Ovary (tissue), 9 donors: ENCODE data around the gene TGDS. TPM values are rescaled to one million over a fixed set of nuclear protein-coding genes. Genes with fewer than 3 reads are reported as not detected.

Experiments used
- DNase-seq, 5 donors: peaks; one replicate each; pipeline ENCODE4 v3.0.0-alpha.2; 2019 to 2020
- H3K27ac ChIP-seq, 2 donors: fragments of 200-600 bp; one replicate each; pipeline versions ENCODE4 v1.5.1 to v1.8.0; 2019 to 2022
- H3K27me3 ChIP-seq: fragments of 200-600 bp; one replicate; pipeline ENCODE4 v1.8.0; 2022
- H3K36me3 ChIP-seq: fragments of 200-600 bp; sonication (generic); one replicate; pipeline ENCODE4 v1.5.1; 2019
- H3K4me1 ChIP-seq: one replicate; pipeline ENCODE4 v1.8.1; 2013; ENCODE audit warnings: mild to moderate bottlenecking, moderate library complexity; ENCODE audit not compliant: insufficient read depth
- H3K4me3 ChIP-seq: fragments of 200-600 bp; sonication (generic); one replicate; pipeline ENCODE4 v1.5.1; 2017
- H3K9me3 ChIP-seq, 2 donors: fragments of 200-600 bp in 1 of 2; sonication (generic) in 1 of 2; one replicate each; pipeline versions ENCODE4 v1.5.1 to v1.8.1; 2013 to 2019; ENCODE audit warnings: mild to moderate bottlenecking in 1 of 2, moderate library complexity in 1 of 2
- CTCF ChIP-seq, 3 donors: fragments of 450-650 bp in 2 of 3; fragments of 200-600 bp in 1 of 3; IDR thresholded peaks; one replicate each; pipeline versions ENCODE4 v1.5.1 to v1.8.0; 2016 to 2022; ENCODE audit warnings: antibody characterized with exemption in 3 of 3, mild to moderate bottlenecking in 1 of 3
- EP300 ChIP-seq: sonication (generic); formaldehyde crosslinking; IDR thresholded peaks from one replicate; pipeline ENCODE4 v1.6.1; 2017; ENCODE audit warnings: antibody characterized with exemption
- POLR2A ChIP-seq: fragments of 450-650 bp; IDR thresholded peaks from one replicate; pipeline ENCODE4 v1.6.1; 2017; ENCODE audit warnings: antibody characterized with exemption, mild to moderate bottlenecking, moderate library complexity
- WGBS, 3 donors: extraction: QIAGEN DNeasy Blood & Tissue Kit in 1 of 3; methylation state at CpG; one replicate each; pipeline versions ENCODE4 v1.1.5 to v1.1.7; 2013 to 2017; 5-methylcytosine and 5-hydroxymethylcytosine counted together
- intact Hi-C, 4 donors: fragments of 100-400 bp; cut with DNase I; formaldehyde crosslinking; loops; one replicate each; pipeline versions ENCODE4 v1.11.0 to v1.15.1; 2022 to 2023
- polyA plus RNA-seq, 2 donors: library from polyadenylated mRNA; stranded (reverse); fragments of 200-250 nt in 1 of 2; fragments of 350-450 nt in 1 of 2; fragmentation: Illumina TruSeq in 1 of 2; extraction: RNeasy Lipid Tissue Mini Kit (QIAGEN cat#74804) in 1 of 2; gene quantifications; one replicate each; pipeline ENCODE4 v1.2.3, GENCODE V29; 2013 to 2014
- total RNA-seq, 7 donors: library from RNA; depleted of rRNA in 2 of 7; stranded (reverse); fragments of >200 nt in 2 of 7; fragmentation: NEBNext Ultra II Directional in 3 of 7; extraction: Animal tissue kit (Norgen Biotek cat#: 25700) in 3 of 7; gene quantifications; one replicate each; pipeline versions ENCODE4 v1.1.0 to v1.2.4, GENCODE V29; 2016 to 2023
- donor health status: DM: no; HTN: no; CAD: no; lungs with moderate emphysema.
- donor health status: DM: no; HTN: no; CAD: no.
- donor health status: Bipolar disorder and iron deficiency.
- donor health status: DM: yes; HTN: yes; CAD: no.
- donor health status: DM: no; HTN: no; CAD: no.
- donor health status: DM: yes; HTN: yes; CAD: no.

Gene TGDS
- total and polyA plus RNA-seq, 9 donors, result 8.4 to 14.3 (median 11.5) TPM

- Histone ChIP-seq H3K27ac (no peak overlapping the region), H3K4me1 (peaks cover 8% of the 10 kb centered on the region), H3K36me3 (no peaks in the 10 kb centered on the region), H3K4me3 (no peak overlapping the region), H3K27me3 (no peaks in the 10 kb centered on the region), H3K9me3 (no peaks in the 10 kb centered on the region)
- 93 to 96% (median 95%) methylated on average over 3 of the region's 3 CpGs for WGBS, 3 donors
- DNase-seq, result no peak
- intact Hi-C loops, result loop anchor here in 1 of 4 donors (5.0 kb wide), 1 partner anchor 38 kb away; no protein-coding TSS in a partner anchor
- TF ChIP-seq POLR2A, result no peak
- no peak for TF ChIP-seq EP300
- no peak for TF ChIP-seq CTCF (IDR thresholded peaks at IDR 0.05)
These were observed 5.2 kb downstream of the TGDS start for GRCh38 chr13:94590744-94591143.

GRCh38 chr13:94588541-94588940 is 7.4 kb downstream of the TGDS start:
- Histone ChIP-seq H3K4me1 (no peaks in the 10 kb centered on the region), H3K4me3 (no peak overlapping the region), H3K27me3 (no peaks in the 10 kb centered on the region), H3K27ac (no peak overlapping the region), H3K9me3 (no peaks in the 10 kb centered on the region), H3K36me3 (no peaks in the 10 kb centered on the region)
- intact Hi-C loops, result no loop called here
- DNase-seq, result no peak
- TF ChIP-seq EP300, result no peak
- WGBS, 3 donors, result 90% methylated on average over 4 of the region's 4 CpGs

- Histone ChIP-seq H3K9me3 (no peaks in the 10 kb centered on the region), H3K4me1 (no peaks in the 10 kb centered on the region), H3K27me3 (no peaks in the 10 kb centered on the region), H3K36me3 (no peaks in the 10 kb centered on the region), H3K27ac (no peak overlapping the region), H3K4me3 (no peak overlapping the region)
- TF ChIP-seq POLR2A (no peak), EP300 (no peak), CTCF (IDR thresholded peaks at IDR 0.05) (no peak)
- intact Hi-C loops, result no loop called here
- no peak for DNase-seq
- 89 to 92% (median 91%) methylated on average over 7 of the region's 7 CpGs for WGBS, 3 donors
These were observed 9.6 kb downstream of the TGDS start for GRCh38 chr13:94586371-94586770.

- 93 to 95% (median 94%) methylated on average over 6 of the region's 6 CpGs for WGBS, 3 donors
- Histone ChIP-seq H3K27me3 (no peaks in the 10 kb centered on the region), H3K9me3 (no peaks in the 10 kb centered on the region), H3K4me3 (no peak overlapping the region), H3K27ac (no peak overlapping the region), H3K4me1 (no peaks in the 10 kb centered on the region), H3K36me3 (no peaks in the 10 kb centered on the region)
- no peak for TF ChIP-seq CTCF (IDR thresholded peaks at IDR 0.05)
- no peak for TF ChIP-seq POLR2A
- no peak for TF ChIP-seq EP300
- DNase-seq, result no peak
- intact Hi-C loops, result no loop called here
These were observed 10.3 kb downstream of the TGDS start for GRCh38 chr13:94585543-94586101.

DNA sequence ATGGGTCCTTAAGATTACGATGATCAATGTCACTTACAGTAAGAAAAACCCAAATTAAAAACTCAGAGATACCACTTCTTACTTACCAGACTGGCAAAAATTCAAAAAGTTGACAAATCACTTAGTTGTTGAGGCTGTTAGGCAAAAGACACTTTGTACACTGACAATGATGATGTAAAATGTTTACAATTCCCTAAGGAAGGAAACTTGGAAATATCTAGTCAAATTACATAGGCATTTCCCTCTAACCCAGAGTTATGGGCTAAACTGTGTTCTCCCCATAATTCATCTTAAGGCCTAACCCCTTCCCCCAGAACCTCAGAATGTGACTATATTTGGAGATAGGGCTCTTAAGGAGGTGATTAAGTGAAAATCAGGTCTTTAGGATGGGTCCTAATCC is 12.0 kb downstream of the TGDS start:
- intact Hi-C loops, result no loop called here
- H3K27me3 ChIP-seq, result no peaks in the 10 kb centered on the region
- no peaks in the 10 kb centered on the region for H3K4me1 ChIP-seq
- H3K27ac ChIP-seq, result no peak overlapping the region
- H3K36me3 ChIP-seq, result no peaks in the 10 kb centered on the region
- no peaks in the 10 kb centered on the region for H3K9me3 ChIP-seq
- WGBS, 3 donors, result 97 to 98% (median 98%) methylated on average over 1 of the region's 1 CpG
- DNase-seq, result no peak
- no peak for TF ChIP-seq POLR2A
- no peak for TF ChIP-seq EP300
- TF ChIP-seq CTCF (IDR thresholded peaks at IDR 0.05), result no peak
- H3K4me3 ChIP-seq, result no peak overlapping the region
